ENCODE measurements around the gene POU6F2.
"Not testable (repeated sequence)": the region's sequence is repeated elsewhere in the genome, so short reads cannot be mapped to it uniquely, and the experiment has no call there.

POU6F2 gene

GRCh38 chr7:39367943-39368342 is 390.2 kb downstream of the POU6F2 start:
- DNase-seq: no peak

DNA sequence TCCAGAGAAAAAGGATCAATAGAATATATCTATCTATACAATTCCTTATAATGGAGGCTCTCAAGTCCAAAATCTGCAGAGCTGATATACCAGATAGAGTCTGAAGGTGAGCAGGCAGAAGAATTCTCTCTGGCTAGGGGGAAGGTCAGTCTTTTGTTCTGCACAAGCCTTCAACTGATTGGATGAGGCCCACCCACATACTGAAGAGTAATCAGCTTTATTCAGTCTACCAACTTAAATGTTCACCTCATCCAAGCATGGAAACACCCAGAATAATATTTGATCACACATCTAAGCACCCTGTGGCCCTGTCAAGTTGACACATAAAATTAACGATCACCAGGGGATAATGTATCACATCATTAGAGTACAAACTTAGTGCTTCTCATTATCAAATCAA is 394.7 kb downstream of the POU6F2 start:
- no peak for DNase-seq

GRCh38 chr7:39374436-39375040 is 396.8 kb downstream of the POU6F2 start:
- no peak for DNase-seq

DNA sequence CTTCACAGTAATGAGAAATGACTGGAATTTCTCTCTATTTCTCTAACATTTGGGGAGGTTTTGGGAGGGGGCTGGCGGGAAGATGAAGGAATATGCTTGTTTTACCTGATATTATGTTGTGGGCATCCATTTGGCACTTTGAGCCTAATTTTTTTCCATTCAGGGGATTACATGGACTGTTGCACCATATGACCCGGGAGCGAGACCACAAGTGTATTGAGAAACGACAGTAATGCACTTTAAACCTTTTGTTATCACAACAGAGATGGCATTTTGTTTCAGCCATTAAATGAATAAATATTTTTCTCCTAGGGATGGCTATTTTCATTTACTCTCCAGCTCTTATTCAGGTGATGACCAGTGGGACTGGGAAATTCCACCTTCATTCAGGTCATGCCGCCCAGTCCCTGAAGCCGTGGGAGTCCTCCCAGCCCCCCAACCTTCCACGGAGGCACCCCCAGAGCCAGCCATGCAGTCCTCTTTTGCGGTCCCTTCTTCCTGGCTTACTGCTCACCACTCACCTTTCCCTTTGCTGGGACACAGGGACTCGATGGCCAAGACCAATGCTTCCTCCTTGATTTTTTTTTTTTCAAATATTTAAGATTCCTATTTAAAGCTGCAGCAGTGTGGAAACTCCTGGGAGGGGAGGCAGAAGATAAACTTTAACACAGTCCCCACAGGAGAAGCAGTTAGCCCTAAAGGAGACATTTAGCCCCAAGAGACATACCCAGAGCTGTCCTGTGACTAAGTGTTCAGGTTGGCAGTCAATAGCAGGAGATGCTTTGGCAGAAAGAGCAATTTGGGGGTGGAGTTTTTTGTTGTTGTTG is 397.6 kb downstream of the POU6F2 start:
- DNase-seq: no peak

DNA sequence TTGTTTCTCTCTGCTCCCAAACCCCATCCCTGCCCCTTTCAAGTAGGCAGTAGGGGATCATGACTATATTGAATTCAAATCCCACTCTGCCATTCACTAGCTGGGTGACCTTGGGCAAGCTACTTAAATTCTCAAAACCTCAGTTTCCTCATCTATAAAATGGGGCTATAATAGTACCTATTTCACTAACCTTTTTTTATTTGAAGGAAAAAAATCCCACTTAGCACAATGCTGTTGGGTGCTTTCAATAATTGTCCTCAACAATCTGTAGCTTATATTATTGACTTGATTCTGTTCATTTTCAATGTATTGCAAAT is 398.1 kb downstream of the POU6F2 start:
- DNase-seq: no peak

GRCh38 chr7:39376881-39377280 is 399.2 kb downstream of the POU6F2 start:
- not testable (repeated sequence) for DNase-seq

- no peak for DNase-seq
Observed at GRCh38 chr7:39379416-39379815, 401.7 kb downstream of the POU6F2 start.

DNA sequence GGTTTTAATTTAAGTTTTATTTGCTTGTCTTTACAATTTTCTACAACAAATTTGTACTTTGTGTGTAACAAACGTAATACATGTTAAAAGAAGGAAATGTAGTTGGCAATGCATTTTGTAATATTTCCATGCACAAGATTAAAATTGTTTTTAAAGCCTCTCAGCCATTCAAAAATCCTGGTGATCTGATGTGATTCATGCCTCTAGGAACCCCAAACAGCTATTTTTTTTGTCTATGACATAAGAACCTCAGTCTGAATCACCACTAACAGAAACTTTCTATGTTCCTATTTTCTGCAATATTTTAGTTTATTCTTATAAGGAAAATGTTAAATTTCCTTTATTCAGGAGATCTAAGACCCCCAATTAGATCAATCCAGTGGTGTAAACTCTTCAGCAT is 405.4 kb downstream of the POU6F2 start:
- no peak for DNase-seq

GRCh38 chr7:39384386-39384785 is 406.7 kb downstream of the POU6F2 start:
- no peak for DNase-seq

DNA sequence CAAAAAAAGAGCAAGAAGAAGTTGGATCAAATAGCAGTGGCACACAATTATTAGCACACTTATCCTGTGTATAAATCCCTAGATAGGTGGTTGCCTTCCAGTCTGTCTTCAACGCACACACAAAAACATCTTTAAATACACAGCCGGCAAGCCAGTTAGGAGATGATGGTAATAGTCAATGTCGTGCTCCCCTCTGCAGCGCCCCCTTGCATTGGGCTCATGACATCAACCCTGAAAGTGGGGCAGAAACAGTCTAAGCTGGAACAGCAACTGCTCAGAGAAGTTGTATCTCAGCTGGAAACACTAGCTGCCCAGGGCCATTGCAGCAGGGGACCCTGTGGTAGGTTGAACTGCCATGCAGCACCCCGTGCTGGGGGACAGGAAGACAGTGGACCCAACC is 409.0 kb downstream of the POU6F2 start:
- DNase-seq: no peak

GRCh38 chr7:39392151-39392550 is 414.4 kb downstream of the POU6F2 start:
- DNase-seq: no peak

- DNase-seq: no peak
Observed at GRCh38 chr7:39394105-39394680, 416.5 kb downstream of the POU6F2 start.

GRCh38 chr7:39399458-39399857 is 421.7 kb downstream of the POU6F2 start:
- no peak for DNase-seq

DNA sequence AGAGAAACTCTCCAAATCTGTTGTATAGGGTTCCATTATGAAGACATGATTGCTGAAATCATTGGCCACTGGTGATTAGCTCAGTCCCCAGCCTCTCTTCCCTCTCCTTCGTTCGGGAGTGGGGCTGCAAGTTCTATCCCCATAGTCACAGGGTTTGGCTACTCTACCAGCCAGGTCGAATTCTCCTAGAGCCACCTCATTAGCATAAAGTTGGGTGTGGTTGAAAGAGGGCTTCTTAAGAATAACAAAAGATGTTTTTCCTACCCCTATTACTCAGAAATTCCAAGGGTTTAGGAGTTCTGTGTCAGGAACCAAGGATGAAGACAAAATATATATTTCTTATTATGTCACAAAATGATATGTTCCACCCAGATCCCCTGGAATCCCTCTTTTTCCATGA is 422.3 kb downstream of the POU6F2 start:
- DNase-seq: no peak

DNA sequence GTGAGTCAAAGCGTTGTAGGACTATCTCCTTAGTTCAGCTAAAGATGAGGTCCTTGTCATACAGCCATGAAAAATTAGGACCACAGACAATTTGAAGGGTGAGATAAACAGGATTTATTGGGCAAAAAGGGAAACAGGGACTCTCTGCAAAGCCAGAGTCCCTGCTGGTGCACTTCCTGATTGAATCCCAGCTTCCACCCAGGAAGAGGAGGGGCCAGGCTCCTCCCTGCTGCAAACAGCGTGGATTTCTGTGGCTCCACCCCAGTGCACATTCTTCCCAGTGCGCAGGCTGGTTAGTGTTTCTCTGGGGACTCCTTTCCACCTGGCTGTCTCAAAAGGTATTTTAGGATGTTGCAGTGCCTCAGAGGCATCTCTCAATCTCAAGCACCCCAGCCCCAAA is 423.1 kb downstream of the POU6F2 start:
- DNase-seq: no peak

- no peak for DNase-seq
Observed at GRCh38 chr7:39402034-39402433, 424.3 kb downstream of the POU6F2 start.

- DNase-seq: no peak
Observed at GRCh38 chr7:39404907-39405306, 427.2 kb downstream of the POU6F2 start.

DNA sequence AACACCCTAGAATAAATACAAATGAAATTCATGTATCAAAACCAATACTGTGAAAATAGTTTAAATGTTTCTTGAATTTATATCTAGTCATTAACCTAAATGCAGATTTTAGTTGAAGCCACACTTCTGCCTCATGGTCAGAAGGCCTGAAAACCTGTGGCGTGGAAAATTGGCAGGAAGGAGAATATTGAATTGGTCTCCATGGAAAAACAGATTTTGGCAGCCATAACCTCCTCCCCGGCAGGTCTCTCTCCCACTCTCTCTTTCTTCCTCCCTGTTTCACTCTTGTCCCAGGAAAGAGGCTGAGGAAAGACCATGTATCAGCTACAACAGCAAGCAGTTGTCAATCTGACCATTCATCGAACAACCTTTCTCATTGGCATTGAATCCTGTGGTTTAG is 427.9 kb downstream of the POU6F2 start:
- no peak for DNase-seq

GRCh38 chr7:39406467-39406866 is 428.8 kb downstream of the POU6F2 start:
- DNase-seq: no peak

- DNase-seq: no peak
Observed at GRCh38 chr7:39407137-39407536, 429.4 kb downstream of the POU6F2 start.

GRCh38 chr7:39407723-39408122 is 430.0 kb downstream of the POU6F2 start:
- DNase-seq: no peak

DNA sequence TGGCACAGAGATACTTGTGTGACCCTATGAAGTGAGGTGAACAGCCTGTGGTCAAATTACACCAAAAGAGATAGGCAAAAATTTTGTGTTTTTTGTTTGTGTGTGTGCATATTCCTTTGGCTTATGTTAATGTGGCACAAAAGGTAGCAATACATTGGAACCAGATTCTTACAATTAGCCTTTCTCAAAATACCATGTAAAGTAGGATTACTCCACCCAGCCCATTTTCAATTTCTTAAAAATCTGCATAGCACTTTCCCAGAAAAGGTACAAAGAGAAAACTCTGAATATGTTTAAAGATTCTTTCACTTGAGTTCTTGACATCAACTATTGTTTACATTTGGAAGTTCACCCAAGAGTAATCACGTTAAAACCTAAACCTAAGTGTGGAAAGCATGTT is 431.2 kb downstream of the POU6F2 start:
- DNase-seq: no peak

GRCh38 chr7:39410582-39410981 is 432.9 kb downstream of the POU6F2 start:
- no peak for DNase-seq

DNA sequence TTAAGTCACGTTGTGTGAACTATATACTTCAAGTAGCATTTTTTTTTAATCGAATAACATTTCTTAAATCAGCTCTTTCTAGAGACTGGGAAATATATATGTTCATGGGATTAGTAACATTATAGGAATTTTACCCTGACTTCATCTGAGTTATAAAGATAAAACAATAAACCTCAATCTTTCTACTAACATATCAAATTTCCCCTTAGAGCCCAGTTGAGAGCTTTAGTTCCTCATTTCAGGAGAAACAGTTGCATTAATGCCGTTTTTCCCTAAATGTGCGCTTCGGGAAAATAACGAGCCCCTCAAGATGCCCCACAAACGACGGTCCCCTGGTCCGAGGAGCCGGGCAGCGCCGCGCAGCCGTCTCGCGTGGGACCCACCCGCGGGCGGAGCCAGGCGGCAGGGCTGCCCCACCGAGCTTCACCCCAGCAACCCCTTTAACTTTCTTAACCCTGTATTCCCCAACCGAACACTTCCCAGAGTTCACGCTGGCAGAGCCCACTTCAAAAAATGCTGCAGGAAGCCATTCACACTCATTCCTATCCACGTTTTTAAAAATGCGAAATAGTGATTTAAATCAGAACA is 436.0 kb downstream of the POU6F2 start:
- DNase-seq: no peak

Data from stimulated activated CD4-positive, alpha-beta T cell treated with anti-CD3 and anti-CD28 coated beads, Interleukin-15, amount 100 ng/mL, for 24 hours (primary cell).